ENCODE measurements around the gene ACTMAP. TPM values are rescaled to one million over a fixed set of nuclear protein-coding genes. Genes with fewer than 3 reads are reported as not detected.

Gene ACTMAP
- total RNA-seq, 1 donor from 2014 or later = 1.9 TPM

GRCh38 chr19:40741527-40742390 lies 8.5 kb downstream of the ACTMAP start:
- peaks cover 4% of the 10 kb centered on the region for H3K27me3 Mint-ChIP-seq (ENCODE audit: insufficient read depth, low read depth)
- Histone ChIP-seq H3K9ac (no peak overlapping the region), H3K36me3 (no peaks in the 10 kb centered on the region), H3K4me2 (no peak overlapping the region), H2AFZ (replicated peaks) (no peak overlapping the region), H3K4me1 (no peaks in the 10 kb centered on the region), H3K27ac (no peak overlapping the region), H3K4me3 (no peak overlapping the region), H3K27me3 (no peaks in the 10 kb centered on the region), H4K20me1 (ENCODE audit: low read depth) (no peaks in the 10 kb centered on the region), H3F3A (ENCODE audit: low read depth) (peaks cover 4% of the 10 kb centered on the region), H3K9me3 (ENCODE audit: low read depth) (no peaks in the 10 kb centered on the region), H3K79me2 (ENCODE audit: low read depth) (no peaks in the 10 kb centered on the region)
- TF ChIP-seq EZH2phosphoT487 (IDR thresholded peaks at IDR 0.05) = no peak
- TF ChIP-seq CTCF (IDR thresholded peaks at IDR 0.05) = no peak
- TF ChIP-seq EZH2 (IDR thresholded peaks at IDR 0.05) = no peak
- H3K36me3 Mint-ChIP-seq = peaks cover 6% of the 10 kb centered on the region
- no peaks in the 10 kb centered on the region for H3K9me3 Mint-ChIP-seq
- no peak overlapping the region for H3K27ac Mint-ChIP-seq
- DNase-seq (ENCODE audit: low spot score) = no peak
- peak overlapping the region; percentile 48 for H3K4me3 Mint-ChIP-seq
- peaks cover 3% of the 10 kb centered on the region for H3K4me1 Mint-ChIP-seq

- peak overlapping the region; percentile 83 for H3K27ac Mint-ChIP-seq
These were observed 9.5 kb downstream of the ACTMAP start for GRCh38 chr19:40740747-40741146.

GRCh38 chr19:40739871-40740703 lies 10.2 kb downstream of the ACTMAP start:
- H3K27me3 ChIP-seq = no peaks in the 10 kb centered on the region
- no peaks in the 10 kb centered on the region for H3K9me3 Mint-ChIP-seq
- H4K20me1 ChIP-seq (ENCODE audit: low read depth) = no peaks in the 10 kb centered on the region
- peak overlapping the region; percentile 37 for H3K27ac ChIP-seq
- H3K4me3 Mint-ChIP-seq = no peak overlapping the region
- no peaks in the 10 kb centered on the region for H3K79me2 ChIP-seq (ENCODE audit: low read depth)
- no peak overlapping the region for H2AFZ ChIP-seq (replicated peaks)
- no peak for DNase-seq (ENCODE audit: low spot score)
- no peaks in the 10 kb centered on the region for H3K4me1 Mint-ChIP-seq
- no peak overlapping the region for H3K27ac Mint-ChIP-seq
- no peak overlapping the region for H3K4me2 ChIP-seq
- H3K27me3 Mint-ChIP-seq (ENCODE audit: insufficient read depth, low read depth) = peaks cover 4% of the 10 kb centered on the region
- no peaks in the 10 kb centered on the region for H3K36me3 ChIP-seq
- H3F3A ChIP-seq (ENCODE audit: low read depth) = peaks cover 4% of the 10 kb centered on the region
- H3K36me3 Mint-ChIP-seq = peaks cover 10% of the 10 kb centered on the region
- no peaks in the 10 kb centered on the region for H3K4me1 ChIP-seq
- H3K4me3 ChIP-seq = no peak overlapping the region
- no peaks in the 10 kb centered on the region for H3K9me3 ChIP-seq (ENCODE audit: low read depth)
- TF ChIP-seq CTCF (IDR thresholded peaks at IDR 0.05) = no peak
- TF ChIP-seq EZH2 (IDR thresholded peaks at IDR 0.05) = no peak
- TF ChIP-seq EZH2phosphoT487 (IDR thresholded peaks at IDR 0.05) = no peak
- H3K9ac ChIP-seq = no peak overlapping the region

More at GRCh38 chr19:40740747-40741146, 9.5 kb downstream of the ACTMAP start:
- no peaks in the 10 kb centered on the region for H3K9me3 Mint-ChIP-seq
- H3K4me3 Mint-ChIP-seq = no peak overlapping the region
- no peaks in the 10 kb centered on the region for H3K9me3 ChIP-seq (ENCODE audit: low read depth)
- no peak for DNase-seq (ENCODE audit: low spot score)
- no peak overlapping the region for H2AFZ ChIP-seq (replicated peaks)
- no peaks in the 10 kb centered on the region for H3K79me2 ChIP-seq (ENCODE audit: low read depth)
- H3K4me3 ChIP-seq = no peak overlapping the region
- H3K4me1 ChIP-seq = no peaks in the 10 kb centered on the region
- peaks cover 4% of the 10 kb centered on the region for H3F3A ChIP-seq (ENCODE audit: low read depth)
- no peaks in the 10 kb centered on the region for H3K27me3 ChIP-seq
- peaks cover 3% of the 10 kb centered on the region for H3K4me1 Mint-ChIP-seq
- H3K36me3 Mint-ChIP-seq = peaks cover 6% of the 10 kb centered on the region
- no peak overlapping the region for H3K9ac ChIP-seq
- no peaks in the 10 kb centered on the region for H3K36me3 ChIP-seq
- H3K27me3 Mint-ChIP-seq (ENCODE audit: insufficient read depth, low read depth) = peaks cover 4% of the 10 kb centered on the region
- no peak overlapping the region for H3K4me2 ChIP-seq
- TF ChIP-seq CTCF (IDR thresholded peaks at IDR 0.05) (no peak), EZH2 (IDR thresholded peaks at IDR 0.05) (no peak), EZH2phosphoT487 (IDR thresholded peaks at IDR 0.05) (no peak)
- no peaks in the 10 kb centered on the region for H4K20me1 ChIP-seq (ENCODE audit: low read depth)
- H3K27ac ChIP-seq = peak overlapping the region; percentile 37
